Stimulated activated CD4-positive, alpha-beta T cell treated with anti-CD3 and anti-CD28 coated beads, Interleukin-4, amount 100 ng/mL, for 48 hours (primary cell): ENCODE measurements around the gene PCSK6.
"Not testable (repeated sequence)": the region's sequence is repeated elsewhere in the genome, so short reads cannot be mapped to it uniquely, and the experiment has no call there.

ENCODE experiments used
- DNase-seq, 2 donors: peaks; one replicate each; pipeline ENCODE4 v3.0.0-alpha.2; 2020; ENCODE audit warnings: low read depth in 2 of 2

PCSK6 gene

GRCh38 chr15:101376615-101377395 is 112.7 kb downstream of the PCSK6 start:
- no peak for DNase-seq

- not testable (repeated sequence) for DNase-seq
Observed at GRCh38 chr15:101375006-101375405, 114.5 kb downstream of the PCSK6 start.

DNA sequence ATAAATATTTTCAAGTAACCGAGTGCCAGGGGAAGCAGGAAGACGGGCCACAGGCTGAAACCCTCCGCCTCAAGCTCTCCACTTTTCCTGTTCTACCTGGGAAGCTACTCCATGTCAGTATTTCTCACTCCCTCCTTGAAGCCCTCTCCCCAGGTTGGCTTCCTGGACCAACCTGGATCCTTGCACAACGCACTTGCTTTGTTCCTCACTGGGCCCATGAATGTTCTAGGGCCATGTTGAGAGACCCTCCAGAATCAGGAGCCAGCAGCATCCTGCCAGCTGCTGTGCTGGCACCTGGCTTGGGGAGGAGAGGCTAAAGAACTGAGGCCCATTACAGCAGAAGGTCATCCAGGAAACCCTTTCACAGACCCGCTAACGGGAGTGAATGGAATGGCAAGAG is 115.2 kb downstream of the PCSK6 start:
- DNase-seq, result no peak

- DNase-seq, result no peak
Observed at GRCh38 chr15:101373577-101373976, 115.9 kb downstream of the PCSK6 start.

- no peak for DNase-seq
Observed at GRCh38 chr15:101372960-101373525, 116.5 kb downstream of the PCSK6 start.

DNA sequence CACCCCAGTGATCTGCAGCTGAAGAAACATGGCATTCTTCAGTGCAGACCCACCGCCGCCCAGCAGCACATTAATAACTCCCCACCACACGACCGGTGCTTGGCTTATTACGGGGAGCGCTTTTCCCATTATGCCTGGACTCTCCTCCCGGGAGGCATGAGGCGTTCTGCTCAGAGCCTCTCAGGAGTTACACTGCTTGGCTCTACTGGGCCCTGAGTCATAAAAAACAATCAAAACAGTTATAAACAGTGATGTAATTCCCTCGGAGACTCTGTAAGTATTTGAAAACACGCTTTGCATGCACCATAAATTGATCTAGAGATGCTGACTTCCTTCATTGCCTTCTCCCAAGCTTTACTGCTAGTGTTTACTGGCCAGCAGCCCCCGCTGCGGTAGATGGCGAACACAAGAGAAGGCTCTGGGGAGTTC is 117.3 kb downstream of the PCSK6 start:
- no peak for DNase-seq

DNA sequence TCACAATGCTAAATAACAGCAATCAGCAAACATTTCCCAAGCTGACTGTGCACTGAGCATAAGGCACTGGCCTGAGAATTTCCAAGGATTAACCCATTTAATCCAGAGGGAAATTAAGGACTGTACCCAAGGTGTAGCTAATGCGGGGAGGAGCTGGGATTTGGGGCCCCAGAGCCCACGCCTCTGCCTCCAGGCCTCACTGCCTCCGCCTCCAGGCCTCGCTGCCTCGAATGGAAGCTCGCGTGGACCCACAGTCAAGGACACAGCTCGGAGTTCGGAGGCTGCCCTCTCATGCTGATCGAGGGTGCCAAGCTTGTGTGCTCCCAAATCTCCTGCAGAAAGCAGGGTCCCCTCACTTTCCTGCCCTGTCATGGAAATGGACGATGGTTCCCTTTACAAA is 118.0 kb downstream of the PCSK6 start:
- no peak for DNase-seq

GRCh38 chr15:101371081-101371480 is 118.4 kb downstream of the PCSK6 start:
- DNase-seq, result no peak

GRCh38 chr15:101370330-101371024 is 119.0 kb downstream of the PCSK6 start:
- DNase-seq, result no peak

GRCh38 chr15:101369676-101370075 is 119.8 kb downstream of the PCSK6 start:
- DNase-seq, result no peak

GRCh38 chr15:101368861-101369642 is 120.5 kb downstream of the PCSK6 start:
- DNase-seq, result no peak

GRCh38 chr15:101368086-101368780 is 121.3 kb downstream of the PCSK6 start:
- DNase-seq, result no peak

GRCh38 chr15:101366853-101367252 is 122.7 kb downstream of the PCSK6 start:
- no peak for DNase-seq

- DNase-seq, result no peak
Observed at GRCh38 chr15:101362986-101363566, 126.4 kb downstream of the PCSK6 start.

DNA sequence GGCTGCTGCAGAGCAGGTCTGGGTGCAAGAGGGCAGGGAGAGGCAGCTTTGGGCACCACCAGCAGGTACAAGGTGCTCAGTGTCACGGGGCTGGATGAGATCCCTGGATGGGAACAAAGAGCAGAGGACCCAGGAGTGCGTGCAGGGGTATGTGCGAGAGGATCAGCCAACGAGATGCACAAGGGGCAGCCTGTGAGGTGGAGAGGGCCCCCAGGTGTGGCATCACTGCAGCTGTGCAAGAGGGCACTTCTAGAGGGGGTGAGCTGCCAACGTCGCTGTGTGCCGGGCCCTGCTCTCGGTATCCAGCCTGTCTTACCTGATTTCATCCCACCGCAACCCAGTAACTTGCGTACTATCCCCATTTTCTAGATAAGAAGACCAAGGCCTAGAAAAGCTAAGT is 127.1 kb downstream of the PCSK6 start:
- no peak for DNase-seq

DNA sequence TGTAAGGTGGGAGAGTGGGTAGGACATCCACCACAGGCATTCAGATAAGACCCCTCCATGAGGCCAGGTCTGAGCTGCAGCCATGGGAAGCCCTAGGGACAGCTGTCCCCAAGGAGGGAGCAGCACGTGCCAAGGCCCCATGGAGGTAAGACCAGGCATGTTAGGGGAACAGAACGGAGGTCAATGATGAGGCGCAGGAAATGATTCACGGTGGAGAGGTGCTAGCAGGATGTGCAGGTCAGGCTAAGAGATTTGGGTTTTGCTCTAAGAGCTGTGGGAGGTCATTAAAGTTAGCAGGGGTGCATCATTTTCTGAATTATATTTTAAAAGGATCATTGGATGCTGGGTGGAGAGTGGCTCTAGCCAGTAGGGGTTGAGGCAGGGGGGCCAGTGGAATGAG is 128.1 kb downstream of the PCSK6 start:
- DNase-seq, result no peak

- no peak for DNase-seq
Observed at GRCh38 chr15:101359365-101359947, 130.1 kb downstream of the PCSK6 start.

GRCh38 chr15:101358895-101359294 is 130.6 kb downstream of the PCSK6 start:
- DNase-seq, result no peak

- DNase-seq, result no peak
Observed at GRCh38 chr15:101357885-101358284, 131.6 kb downstream of the PCSK6 start.

GRCh38 chr15:101357333-101357732 is 132.2 kb downstream of the PCSK6 start:
- DNase-seq, result no peak
